AG09309 (cell line): Measurements from ENCODE around the gene GLT8D2.
"Not testable (repeated sequence)": the region's sequence is repeated elsewhere in the genome, so short reads cannot be mapped to it uniquely, and the experiment has no call there.

Source experiments
- DNase-seq: peaks from one replicate; pipeline ENCODE4 v3.0.0-alpha.2; 2010; ENCODE audit warnings: low read depth
- H3K4me3 ChIP-seq: 2 replicates; pipeline ENCODE4 v1.5.1; 2011; ENCODE audit warnings: mild to moderate bottlenecking, low read depth, low read length, moderate library complexity; ENCODE audit not compliant: control insufficient read depth
- TF ChIP-seq, protein P1 (sequence below): IDR thresholded peaks from 2 replicates; pipeline ENCODE4 v1.5.1; 2011; ENCODE audit warnings: mild to moderate bottlenecking, low read depth, low read length, inconsistent platforms; ENCODE audit not compliant: insufficient read depth, control insufficient read depth; ENCODE audit errors: missing control alignments

The GLT8D2 gene

DNA sequence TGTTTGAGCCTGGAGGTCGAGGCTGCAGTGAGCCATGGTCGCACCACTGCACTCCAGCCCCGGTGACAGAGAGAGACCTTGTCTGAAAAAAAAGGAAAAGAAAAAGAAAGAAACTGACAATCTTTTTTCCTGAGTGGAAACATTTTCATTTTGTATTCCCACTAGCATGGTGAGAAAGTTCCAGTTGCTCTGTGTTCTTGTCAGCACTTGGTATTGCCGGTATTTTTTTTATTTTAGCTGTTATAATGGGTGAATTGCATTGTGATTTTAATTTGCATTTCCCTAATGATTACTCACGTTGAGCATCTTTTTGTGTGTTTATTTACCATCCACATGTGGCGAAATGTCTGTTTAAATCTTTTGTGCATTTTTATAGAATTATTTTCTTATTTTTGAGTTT is 25.6 kb downstream of the GLT8D2 start:
- TF ChIP-seq, protein P1, sequence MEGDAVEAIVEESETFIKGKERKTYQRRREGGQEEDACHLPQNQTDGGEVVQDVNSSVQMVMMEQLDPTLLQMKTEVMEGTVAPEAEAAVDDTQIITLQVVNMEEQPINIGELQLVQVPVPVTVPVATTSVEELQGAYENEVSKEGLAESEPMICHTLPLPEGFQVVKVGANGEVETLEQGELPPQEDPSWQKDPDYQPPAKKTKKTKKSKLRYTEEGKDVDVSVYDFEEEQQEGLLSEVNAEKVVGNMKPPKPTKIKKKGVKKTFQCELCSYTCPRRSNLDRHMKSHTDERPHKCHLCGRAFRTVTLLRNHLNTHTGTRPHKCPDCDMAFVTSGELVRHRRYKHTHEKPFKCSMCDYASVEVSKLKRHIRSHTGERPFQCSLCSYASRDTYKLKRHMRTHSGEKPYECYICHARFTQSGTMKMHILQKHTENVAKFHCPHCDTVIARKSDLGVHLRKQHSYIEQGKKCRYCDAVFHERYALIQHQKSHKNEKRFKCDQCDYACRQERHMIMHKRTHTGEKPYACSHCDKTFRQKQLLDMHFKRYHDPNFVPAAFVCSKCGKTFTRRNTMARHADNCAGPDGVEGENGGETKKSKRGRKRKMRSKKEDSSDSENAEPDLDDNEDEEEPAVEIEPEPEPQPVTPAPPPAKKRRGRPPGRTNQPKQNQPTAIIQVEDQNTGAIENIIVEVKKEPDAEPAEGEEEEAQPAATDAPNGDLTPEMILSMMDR: no peak
- H3K4me3 ChIP-seq: no peak overlapping the region
- no peak for DNase-seq

DNA sequence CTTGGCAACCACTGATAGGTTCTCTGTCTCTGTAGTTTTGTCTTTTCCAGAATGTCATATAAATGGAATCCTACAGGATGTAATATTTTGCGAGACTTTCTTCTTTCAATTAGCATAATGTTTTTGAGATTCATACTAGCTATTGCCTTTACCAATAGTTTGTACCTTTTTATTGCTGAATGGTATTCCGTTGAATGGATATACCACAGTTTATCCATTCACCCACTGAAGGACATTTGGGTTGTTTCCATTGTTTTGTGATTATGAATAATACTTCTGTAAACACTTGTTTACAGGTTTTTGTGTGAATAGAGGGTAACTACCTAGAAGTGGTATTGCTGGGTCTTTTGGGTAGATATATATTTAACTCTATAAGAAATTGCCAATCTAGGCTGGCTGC is 26.3 kb downstream of the GLT8D2 start:
- DNase-seq: no peak
- H3K4me3 ChIP-seq: no peak overlapping the region
- TF ChIP-seq, protein P1: no peak

DNA sequence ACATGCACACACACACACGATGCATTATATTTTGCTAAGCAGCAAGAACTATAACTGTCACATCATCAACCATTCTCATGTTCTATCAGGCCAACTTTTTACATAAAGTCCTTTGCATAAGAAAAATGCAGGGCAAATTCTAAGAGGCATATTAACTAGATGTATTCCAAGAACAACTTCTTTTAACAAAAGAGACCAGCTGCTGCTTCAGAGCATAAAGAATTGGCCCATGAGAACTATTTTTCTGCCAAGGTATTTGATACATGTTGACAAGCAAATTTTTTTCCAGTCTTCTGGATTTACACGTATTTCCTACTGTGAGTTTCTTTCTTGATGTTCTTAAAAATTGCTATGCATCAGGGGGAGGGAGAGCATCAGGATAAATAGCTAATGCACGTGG is 27.2 kb downstream of the GLT8D2 start:
- H3K4me3 ChIP-seq: no peak overlapping the region
- TF ChIP-seq, protein P1: no peak
- DNase-seq: no peak

DNA sequence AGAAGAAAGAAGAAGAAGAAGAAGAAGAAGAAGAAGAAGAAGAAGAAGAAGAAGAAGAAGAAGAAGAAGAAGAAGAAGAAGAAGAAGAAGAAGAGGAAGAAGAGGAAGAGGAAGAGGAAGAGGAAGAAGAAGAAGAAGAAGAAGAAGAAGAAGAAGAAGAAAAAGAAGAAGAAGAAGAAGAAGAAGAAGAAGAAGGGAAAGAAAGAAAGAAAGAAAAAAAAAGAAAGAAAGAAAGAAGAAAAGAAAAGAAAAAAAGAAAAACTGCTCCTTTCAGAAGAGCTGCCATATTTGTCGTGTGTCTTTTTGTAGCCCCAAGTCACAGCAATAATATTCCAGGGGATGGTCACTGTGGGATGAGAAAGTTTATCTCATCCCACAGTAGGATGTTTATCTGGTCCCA is 28.1 kb downstream of the GLT8D2 start:
- H3K4me3 ChIP-seq, DNase-seq: not testable (repeated sequence)

DNA sequence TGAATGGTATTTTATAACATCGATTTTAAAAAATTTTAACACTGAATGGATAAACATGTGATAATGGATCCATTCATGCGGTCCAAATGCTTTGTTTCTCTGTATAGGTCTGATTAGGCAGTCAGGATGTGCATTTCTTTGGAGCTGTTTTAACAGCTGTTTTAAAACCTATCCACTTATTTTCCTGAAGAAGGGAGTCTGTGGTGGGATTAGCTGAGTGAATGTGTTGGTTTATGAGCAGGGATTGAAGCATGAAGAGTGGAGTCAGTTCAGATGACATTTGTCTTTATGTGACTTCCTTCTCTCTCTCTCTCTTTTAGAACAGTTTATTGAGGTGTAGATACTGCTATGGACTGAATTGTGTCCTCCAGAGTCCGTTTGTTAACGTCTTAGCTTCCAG is 37.7 kb downstream of the GLT8D2 start:
- no peak for DNase-seq
- H3K4me3 ChIP-seq: no peak overlapping the region
- TF ChIP-seq, protein P1: no peak

DNA sequence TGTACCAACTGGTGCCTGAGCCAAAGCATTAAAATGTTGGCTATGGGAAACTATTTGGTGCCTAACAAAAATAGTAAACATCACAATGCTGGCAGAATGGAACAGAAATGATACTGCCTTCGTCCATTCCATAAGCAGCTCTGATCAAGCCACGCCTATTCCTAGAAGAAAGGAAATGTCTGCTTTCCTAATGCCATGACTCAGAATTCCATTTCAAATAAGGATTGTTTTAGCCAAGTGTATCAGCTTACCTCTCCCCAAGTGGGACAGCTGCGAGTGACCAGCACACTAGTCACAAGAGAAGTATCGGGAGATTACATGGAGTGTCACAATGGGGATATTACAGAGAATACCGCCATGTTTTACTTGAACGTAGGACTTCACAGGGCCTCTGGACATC is 38.7 kb downstream of the GLT8D2 start:
- H3K4me3 ChIP-seq: no peak overlapping the region
- peak; percentile 67 for DNase-seq

DNA sequence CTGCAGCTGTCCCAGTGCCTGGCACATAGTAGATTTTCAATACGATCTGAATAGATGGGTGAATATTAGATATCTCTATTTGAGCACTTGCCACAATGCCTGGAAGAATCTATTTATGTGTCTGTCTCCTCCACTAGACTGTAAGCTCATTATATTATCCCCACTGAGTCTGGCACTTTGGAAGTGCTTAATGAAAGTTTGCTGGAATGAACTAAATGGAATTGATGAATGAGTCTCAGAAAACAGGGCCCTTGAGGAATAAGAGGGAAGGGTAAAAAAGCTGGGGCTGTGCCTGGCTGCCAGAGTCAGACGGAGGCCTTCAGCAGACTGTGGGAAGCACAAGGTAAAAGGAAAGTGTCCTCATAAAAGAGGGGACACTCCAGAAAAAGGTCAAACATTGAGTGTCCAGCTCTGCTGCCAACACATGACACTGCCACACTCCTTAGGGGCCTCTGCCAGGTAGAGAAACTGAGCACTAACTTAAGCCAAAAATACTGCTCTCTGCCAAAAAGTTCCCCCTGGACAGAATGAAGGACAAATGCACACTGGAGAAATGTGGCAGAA is 39.3 kb downstream of the GLT8D2 start:
- H3K4me3 ChIP-seq: no peak overlapping the region
- TF ChIP-seq, protein P1: no peak
- DNase-seq: no peak

More for the DNA sequence above, 38.7 kb downstream of the GLT8D2 start:
- TF ChIP-seq, protein P1: no peak

DNA sequence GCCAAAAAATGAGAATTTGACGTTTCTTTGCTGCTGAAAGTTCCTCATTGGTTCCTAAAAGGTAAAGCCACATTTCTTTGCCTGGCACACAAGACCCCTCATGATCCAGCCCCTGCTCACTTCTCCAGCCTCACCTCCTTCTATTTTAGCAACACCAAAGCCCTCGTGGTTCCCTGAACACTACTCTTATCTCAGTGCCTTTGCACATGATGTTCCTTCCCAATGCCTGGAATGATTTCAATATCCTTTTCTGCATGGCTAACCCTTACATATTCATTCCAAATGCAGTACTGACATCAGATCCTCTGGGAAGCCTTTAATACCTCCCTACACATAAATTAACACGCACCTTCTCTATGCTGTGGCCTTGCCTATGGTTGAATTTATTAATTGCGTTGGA is 39.9 kb downstream of the GLT8D2 start:
- no peak overlapping the region for H3K4me3 ChIP-seq
- TF ChIP-seq, protein P1: no peak
- no peak for DNase-seq
